Heart left ventricle (tissue), 13 donors: Measurements from ENCODE around the gene TALDO1.

Experiments used
- POLR2A ChIP-seq, 2 donors: fragments of 450-650 bp; IDR thresholded peaks; one replicate each; pipeline ENCODE4 v1.6.1; 2017; ENCODE audit warnings: antibody characterized with exemption in 2 of 2, mild to moderate bottlenecking in 2 of 2, moderate library complexity in 2 of 2
- TF ChIP-seq, protein P1 (sequence below), 12 donors: fragments of 200-600 bp; sonication (generic) in 4 of 12; IDR thresholded peaks; one replicate each; pipeline versions ENCODE4 v1.5.0 to v1.8.0; 2018 to 2022; ENCODE audit warnings: antibody characterized with exemption in 12 of 12, mild to moderate bottlenecking in 5 of 12
- donor health status: ischemic (EF 13 %, LVEDD 7.1; RV severe dilation, severe dysfunction).
- donor health status: DM: no; HTN: yes; CAD: no.
- donor health status: DM: no; HTN: no; CAD: no.
- donor health status: ischemic (EF 25% LVEDD 6.9; RV normal size, moderate dysfunction).
- donor health status: ischemic (EF 25% LVEDD 5.7; RV mildly dilated, moderate dysfunction).
- donor health status: ischemic (EF 35%, LVEDD 5.7; RV mildly dilated, moderate dysfunction).
- donor health status: nonischemic (EF 11% LVEDD 7.7; RV severe dilation, severe dysfunction).
- donor health status: DM: yes; HTN: yes; CAD: no.
- donor health status: PGD.
- donor health status: ischemic (EF 29% LVEDD 5.4; RV normal size, mild dysfunction).
- donor health status: nonischemic (EF 23%, LVEDD 6.1; RV moderate dilation, normal function).

DNA sequence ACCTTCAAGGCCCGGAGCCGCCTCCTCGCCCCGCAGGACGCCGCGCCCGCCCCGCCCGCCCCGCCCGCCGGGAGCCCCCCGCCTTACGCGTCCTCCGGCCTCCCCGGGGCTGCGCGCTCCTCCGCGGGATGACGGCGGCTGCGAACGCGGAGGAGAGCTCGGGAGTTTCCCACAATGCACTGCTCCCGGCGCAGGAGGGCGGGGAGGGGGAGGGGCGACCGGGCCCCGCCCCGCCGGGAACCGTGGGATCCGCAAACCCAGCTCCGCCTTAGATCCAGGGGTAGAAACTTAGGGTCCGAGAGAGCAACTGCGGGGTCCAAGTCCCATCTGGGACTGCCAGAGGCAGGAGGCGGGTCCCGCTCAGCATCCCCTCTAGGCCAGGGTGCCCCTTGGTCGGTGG lies 42.7 kb downstream of the TALDO1 start, which contains the start of gene CEND1:
- TF ChIP-seq, protein P1, sequence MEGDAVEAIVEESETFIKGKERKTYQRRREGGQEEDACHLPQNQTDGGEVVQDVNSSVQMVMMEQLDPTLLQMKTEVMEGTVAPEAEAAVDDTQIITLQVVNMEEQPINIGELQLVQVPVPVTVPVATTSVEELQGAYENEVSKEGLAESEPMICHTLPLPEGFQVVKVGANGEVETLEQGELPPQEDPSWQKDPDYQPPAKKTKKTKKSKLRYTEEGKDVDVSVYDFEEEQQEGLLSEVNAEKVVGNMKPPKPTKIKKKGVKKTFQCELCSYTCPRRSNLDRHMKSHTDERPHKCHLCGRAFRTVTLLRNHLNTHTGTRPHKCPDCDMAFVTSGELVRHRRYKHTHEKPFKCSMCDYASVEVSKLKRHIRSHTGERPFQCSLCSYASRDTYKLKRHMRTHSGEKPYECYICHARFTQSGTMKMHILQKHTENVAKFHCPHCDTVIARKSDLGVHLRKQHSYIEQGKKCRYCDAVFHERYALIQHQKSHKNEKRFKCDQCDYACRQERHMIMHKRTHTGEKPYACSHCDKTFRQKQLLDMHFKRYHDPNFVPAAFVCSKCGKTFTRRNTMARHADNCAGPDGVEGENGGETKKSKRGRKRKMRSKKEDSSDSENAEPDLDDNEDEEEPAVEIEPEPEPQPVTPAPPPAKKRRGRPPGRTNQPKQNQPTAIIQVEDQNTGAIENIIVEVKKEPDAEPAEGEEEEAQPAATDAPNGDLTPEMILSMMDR (IDR thresholded peaks at IDR 0.05), result no peak
- no peak for TF ChIP-seq POLR2A (IDR thresholded peaks at IDR 0.05)
